Adrenal gland (tissue), 12 donors: ENCODE measurements around the gene VWA8. TPM values are rescaled to one million over a fixed set of nuclear protein-coding genes. Genes with fewer than 3 reads are reported as not detected.

Experiments used
- DNase-seq, 7 donors: peaks; one replicate each; pipeline ENCODE4 v3.0.0-alpha.2; 2019 to 2020
- H3K27ac ChIP-seq, 5 donors: fragments of 200-600 bp; sonication (generic) in 4 of 5; 1 replicate in 3 of 5; 2 replicates in 2 of 5; pipeline versions ENCODE4 v1.5.1 to v1.8.0; 2016 to 2020; ENCODE audit warnings: mild to moderate bottlenecking in 1 of 5
- H3K27me3 ChIP-seq: fragments of 200-600 bp; 2 replicates; pipeline ENCODE4 v1.8.0; 2021
- H3K36me3 ChIP-seq, 2 donors: fragments of 200-600 bp; replicated peaks in 1 of 2; 1 replicate in 1 of 2; 2 replicates in 1 of 2; pipeline versions ENCODE4 v1.5.1 to v1.8.0; 2018 to 2022
- H3K4me1 ChIP-seq, 2 donors: fragments of 200-600 bp; replicated peaks in 1 of 2; 1 replicate in 1 of 2; 2 replicates in 1 of 2; pipeline versions ENCODE4 v1.5.1 to v1.8.0; 2018 to 2021
- H3K4me3 ChIP-seq, 4 donors: fragments of 200-600 bp; sonication (generic) in 3 of 4; one replicate each; pipeline ENCODE4 v1.5.1; 2016 to 2018
- H3K9me3 ChIP-seq, 3 donors: fragments of 200-600 bp; sonication (generic) in 1 of 3; replicated peaks in 1 of 3; 1 replicate in 2 of 3; 2 replicates in 1 of 3; pipeline versions ENCODE4 v1.5.1 to v1.8.0; 2016 to 2021
- POLR2A ChIP-seq, 2 donors: fragments of 450-650 bp; IDR thresholded peaks; one replicate each; pipeline ENCODE4 v1.6.1; 2017; ENCODE audit warnings: antibody characterized with exemption in 2 of 2, mild to moderate bottlenecking in 2 of 2, moderate library complexity in 1 of 2
- WGBS, 4 donors: extraction: QIAGEN DNeasy Blood & Tissue Kit in 2 of 4; methylation state at CpG; one replicate each; pipeline versions ENCODE4 v1.1.5 to v1.1.7; 2013 to 2017; 5-methylcytosine and 5-hydroxymethylcytosine counted together
- intact Hi-C, 2 donors: fragments of 100-400 bp; cut with DNase I; formaldehyde crosslinking; loops; one replicate each; pipeline versions ENCODE4 v1.14.1 to v1.15.0; 2022 to 2023
- polyA plus RNA-seq, 3 donors: library from polyadenylated mRNA; stranded (reverse); fragments of 200-250 nt in 2 of 3; fragments of 350-450 nt in 1 of 3; fragmentation: Illumina TruSeq in 1 of 3; extraction: RNeasy Lipid Tissue Mini Kit (QIAGEN cat#74804) in 1 of 3; gene quantifications; one replicate each; pipeline ENCODE4 v1.2.3, GENCODE V29; 2013 to 2014
- total RNA-seq, 9 donors: library from RNA; depleted of rRNA in 4 of 9; stranded (reverse); fragments of >200 nt in 4 of 9; fragments of 120-200 nt in 1 of 9; fragmentation: NEBNext Ultra II Directional in 1 of 9; extraction: Animal tissue kit (Norgen Biotek cat#: 25700) in 1 of 9; gene quantifications; one replicate each; pipeline versions ENCODE4 v1.1.0 to v1.2.4, GENCODE V29; 2013 to 2023
- TF ChIP-seq, protein P1 (sequence below), 6 experiments: fragments of 450-650 bp in 4 of 6; fragments of 200-600 bp in 2 of 6; sonication (generic) in 1 of 6; IDR thresholded peaks; 1 replicate in 5 of 6; 2 replicates in 1 of 6; pipeline versions ENCODE4 v1.5.1 to v1.8.0; 2016 to 2021; ENCODE audit warnings: antibody characterized with exemption in 6 of 6, mild to moderate bottlenecking in 2 of 6, moderate library complexity in 1 of 6
- donor health status: healthy with polysubstance abuse.
- donor health status: Bipolar disorder and iron deficiency.
- donor health status: DM: yes; HTN: yes; CAD: no.
- donor health status: DM: no; HTN: no; CAD: no.
- donor health status: DM: no; HTN: no; CAD: no.
- donor health status: DM: yes; HTN: yes; CAD: no.

The VWA8 gene
- total and polyA plus RNA-seq, 12 donors, result 8.1 to 45.4 (median 31.4) TPM

DNA sequence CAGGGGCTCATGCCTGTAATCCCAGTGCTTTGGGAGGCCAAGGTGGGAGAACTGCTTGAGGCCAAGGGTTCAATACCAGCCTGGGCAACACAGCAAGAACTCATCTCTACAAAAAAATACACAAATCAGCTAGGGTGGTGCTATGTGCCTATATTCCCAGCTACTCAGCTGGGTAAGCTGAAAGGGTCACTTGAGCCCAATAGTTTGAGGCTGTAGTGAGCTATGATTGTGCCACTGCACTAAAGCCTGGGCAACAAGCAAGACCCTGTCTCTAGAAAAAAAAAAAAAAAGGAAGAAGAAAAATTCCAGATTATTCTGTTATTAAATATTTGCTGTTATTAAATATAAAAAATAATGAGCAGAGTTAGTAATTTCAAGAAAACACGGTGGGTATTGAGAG, 372.5 kb downstream of the VWA8 start:
- H3K27ac ChIP-seq, result no peak overlapping the region
- WGBS, 4 donors, result 91 to 98% (median 95%) methylated on average over 1 of the region's 1 CpG
- H3K4me1 ChIP-seq, result peaks cover 0 to 4% of the 10 kb centered on the region in 2 donors
- no peak for TF ChIP-seq POLR2A (IDR thresholded peaks at IDR 0.05)
- TF ChIP-seq, protein P1, sequence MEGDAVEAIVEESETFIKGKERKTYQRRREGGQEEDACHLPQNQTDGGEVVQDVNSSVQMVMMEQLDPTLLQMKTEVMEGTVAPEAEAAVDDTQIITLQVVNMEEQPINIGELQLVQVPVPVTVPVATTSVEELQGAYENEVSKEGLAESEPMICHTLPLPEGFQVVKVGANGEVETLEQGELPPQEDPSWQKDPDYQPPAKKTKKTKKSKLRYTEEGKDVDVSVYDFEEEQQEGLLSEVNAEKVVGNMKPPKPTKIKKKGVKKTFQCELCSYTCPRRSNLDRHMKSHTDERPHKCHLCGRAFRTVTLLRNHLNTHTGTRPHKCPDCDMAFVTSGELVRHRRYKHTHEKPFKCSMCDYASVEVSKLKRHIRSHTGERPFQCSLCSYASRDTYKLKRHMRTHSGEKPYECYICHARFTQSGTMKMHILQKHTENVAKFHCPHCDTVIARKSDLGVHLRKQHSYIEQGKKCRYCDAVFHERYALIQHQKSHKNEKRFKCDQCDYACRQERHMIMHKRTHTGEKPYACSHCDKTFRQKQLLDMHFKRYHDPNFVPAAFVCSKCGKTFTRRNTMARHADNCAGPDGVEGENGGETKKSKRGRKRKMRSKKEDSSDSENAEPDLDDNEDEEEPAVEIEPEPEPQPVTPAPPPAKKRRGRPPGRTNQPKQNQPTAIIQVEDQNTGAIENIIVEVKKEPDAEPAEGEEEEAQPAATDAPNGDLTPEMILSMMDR (IDR thresholded peaks at IDR 0.05), result no peak
- DNase-seq, result no peak
- no peaks in the 10 kb centered on the region for H3K9me3 ChIP-seq
- no peaks in the 10 kb centered on the region for H3K36me3 ChIP-seq
- no peaks in the 10 kb centered on the region for H3K27me3 ChIP-seq
- no peak overlapping the region for H3K4me3 ChIP-seq
- intact Hi-C loops, result no loop called here

GRCh38 chr13:41587490-41587889, 373.4 kb downstream of the VWA8 start:
- no peak for DNase-seq
- H3K4me1 ChIP-seq, result no peaks in the 10 kb centered on the region
- intact Hi-C loops, result no loop called here
- H3K36me3 ChIP-seq, result no peaks in the 10 kb centered on the region
- TF ChIP-seq, protein P1 (IDR thresholded peaks at IDR 0.05), result no peak
- no peak for TF ChIP-seq POLR2A (IDR thresholded peaks at IDR 0.05)
- H3K27ac ChIP-seq, result no peak overlapping the region
- no peaks in the 10 kb centered on the region for H3K27me3 ChIP-seq
- no peak overlapping the region for H3K4me3 ChIP-seq
- no peaks in the 10 kb centered on the region for H3K9me3 ChIP-seq
- WGBS, 4 donors, result 88 to 99% (median 97%) methylated on average over 9 of the region's 9 CpGs

GRCh38 chr13:41586216-41586615, 374.7 kb downstream of the VWA8 start:
- Histone ChIP-seq H3K9me3 (no peaks in the 10 kb centered on the region), H3K36me3 (no peaks in the 10 kb centered on the region), H3K4me3 (no peak overlapping the region), H3K27ac (no peak overlapping the region), H3K27me3 (no peaks in the 10 kb centered on the region), H3K4me1 (no peaks in the 10 kb centered on the region)
- intact Hi-C loops, result no loop called here
- 90 to 96% (median 91%) methylated on average over 4 of the region's 4 CpGs for WGBS, 4 donors
- no peak for DNase-seq
- TF ChIP-seq, protein P1 (IDR thresholded peaks at IDR 0.05), result no peak
- no peak for TF ChIP-seq POLR2A (IDR thresholded peaks at IDR 0.05)

GRCh38 chr13:41582027-41582463, 378.9 kb downstream of the VWA8 start:
- H3K4me3 ChIP-seq, result no peak overlapping the region
- intact Hi-C loops, result no loop called here
- WGBS, 4 donors, result 73 to 81% (median 77%) methylated on average over 6 of the region's 6 CpGs
- no peak for DNase-seq
- no peaks in the 10 kb centered on the region for H3K27me3 ChIP-seq
- H3K9me3 ChIP-seq, result no peaks in the 10 kb centered on the region
- no peaks in the 10 kb centered on the region for H3K36me3 ChIP-seq
- H3K27ac ChIP-seq, result no peak overlapping the region
- no peak for TF ChIP-seq POLR2A (IDR thresholded peaks at IDR 0.05)
- TF ChIP-seq, protein P1 (IDR thresholded peaks at IDR 0.05), result no peak
- peaks cover 0 to 6% of the 10 kb centered on the region in 2 donors for H3K4me1 ChIP-seq
